WI38 (cell line): Measurements from ENCODE around the gene BEST2.

Experiments
- H3K4me3 ChIP-seq: 2 replicates; pipeline ENCODE4 v1.5.1; 2011; ENCODE audit warnings: low read depth, mild to moderate bottlenecking, control low read depth, low read length
- TF ChIP-seq, protein P1 (sequence below): IDR thresholded peaks from 2 replicates; pipeline ENCODE4 v1.5.1; 2012; ENCODE audit warnings: low read depth, mild to moderate bottlenecking, control low read depth, low read length

The BEST2 gene

DNA sequence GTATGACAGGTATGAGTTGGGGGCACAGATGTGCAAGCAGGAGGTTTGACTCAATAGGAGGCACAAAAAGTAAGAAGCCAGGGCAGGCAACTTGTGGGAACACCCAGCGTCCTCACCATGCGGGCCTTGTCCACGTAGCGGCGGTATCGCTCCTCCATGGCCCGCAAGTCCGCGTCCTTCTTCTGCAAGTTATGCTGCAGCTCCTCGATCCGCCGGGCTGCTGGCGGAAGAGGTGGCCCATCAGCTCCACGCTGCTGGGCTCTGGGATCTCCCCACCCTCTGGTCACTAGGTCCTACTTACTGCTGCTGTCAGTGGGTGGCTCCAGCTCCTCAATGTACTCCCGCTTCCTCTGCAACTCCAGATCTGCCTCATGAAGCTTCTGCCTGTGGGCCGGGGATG lies 13.1 kb downstream of the BEST2 start:
- TF ChIP-seq, protein P1, sequence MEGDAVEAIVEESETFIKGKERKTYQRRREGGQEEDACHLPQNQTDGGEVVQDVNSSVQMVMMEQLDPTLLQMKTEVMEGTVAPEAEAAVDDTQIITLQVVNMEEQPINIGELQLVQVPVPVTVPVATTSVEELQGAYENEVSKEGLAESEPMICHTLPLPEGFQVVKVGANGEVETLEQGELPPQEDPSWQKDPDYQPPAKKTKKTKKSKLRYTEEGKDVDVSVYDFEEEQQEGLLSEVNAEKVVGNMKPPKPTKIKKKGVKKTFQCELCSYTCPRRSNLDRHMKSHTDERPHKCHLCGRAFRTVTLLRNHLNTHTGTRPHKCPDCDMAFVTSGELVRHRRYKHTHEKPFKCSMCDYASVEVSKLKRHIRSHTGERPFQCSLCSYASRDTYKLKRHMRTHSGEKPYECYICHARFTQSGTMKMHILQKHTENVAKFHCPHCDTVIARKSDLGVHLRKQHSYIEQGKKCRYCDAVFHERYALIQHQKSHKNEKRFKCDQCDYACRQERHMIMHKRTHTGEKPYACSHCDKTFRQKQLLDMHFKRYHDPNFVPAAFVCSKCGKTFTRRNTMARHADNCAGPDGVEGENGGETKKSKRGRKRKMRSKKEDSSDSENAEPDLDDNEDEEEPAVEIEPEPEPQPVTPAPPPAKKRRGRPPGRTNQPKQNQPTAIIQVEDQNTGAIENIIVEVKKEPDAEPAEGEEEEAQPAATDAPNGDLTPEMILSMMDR = no peak
- H3K4me3 ChIP-seq = no peak overlapping the region

DNA sequence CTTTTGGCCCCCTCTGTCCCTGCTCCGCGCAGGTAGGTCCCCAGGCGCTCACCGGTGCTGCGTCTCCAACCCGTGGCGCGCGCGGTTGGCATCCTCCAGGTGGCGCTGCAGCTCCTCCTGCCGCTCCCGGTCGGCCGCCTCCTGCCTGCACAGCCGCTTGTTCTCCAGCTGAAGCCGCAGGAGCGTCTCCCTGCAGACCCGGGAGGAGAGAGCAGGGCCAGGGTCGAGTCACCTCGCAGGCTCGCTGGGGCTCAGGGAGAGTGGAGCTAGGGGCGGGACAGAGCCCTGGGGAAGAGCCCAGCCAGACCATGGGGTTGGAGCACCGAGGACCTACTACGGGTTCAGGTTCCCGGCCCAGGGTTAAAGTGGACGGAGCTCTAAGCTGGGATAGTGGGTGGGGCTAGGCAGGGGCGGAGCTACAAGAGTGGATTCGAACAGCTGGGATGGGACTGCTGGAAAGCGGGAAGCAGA lies 14.5 kb downstream of the BEST2 start:
- H3K4me3 ChIP-seq = peak overlapping the region; percentile 51

DNA sequence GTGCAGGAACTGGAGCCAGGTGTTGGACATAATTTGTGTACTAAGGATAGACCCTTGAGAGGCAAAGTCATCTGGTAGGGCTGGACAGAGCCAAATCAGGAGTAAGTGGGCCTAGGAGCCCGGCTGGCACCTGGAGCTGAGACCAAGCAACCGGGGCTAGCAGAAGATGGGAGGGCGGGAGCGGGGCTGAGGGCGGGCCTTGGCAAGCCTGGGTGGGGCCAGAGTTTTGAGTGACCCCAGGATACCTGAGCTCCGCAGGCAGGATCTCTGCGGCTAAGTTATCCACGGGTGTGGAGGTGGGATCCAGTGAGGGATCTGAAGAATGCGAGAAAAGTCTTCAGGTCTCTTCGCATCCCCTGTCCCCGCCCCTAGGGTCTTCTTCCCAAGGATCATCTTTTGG lies 15.6 kb downstream of the BEST2 start:
- H3K4me3 ChIP-seq = no peak overlapping the region
- TF ChIP-seq, protein P1 = no peak

More for the DNA sequence above, 14.5 kb downstream of the BEST2 start:
- TF ChIP-seq, protein P1 = peak; percentile 45

GRCh38 chr19:12767666-12768065 lies 16.1 kb downstream of the BEST2 start:
- no peak overlapping the region for H3K4me3 ChIP-seq

GRCh38 chr19:12769689-12770088 lies 18.1 kb downstream of the BEST2 start:
- H3K4me3 ChIP-seq = no peak overlapping the region

More at GRCh38 chr19:12767666-12768065, 16.1 kb downstream of the BEST2 start:
- TF ChIP-seq, protein P1 = no peak

GRCh38 chr19:12770922-12771321 lies 19.3 kb downstream of the BEST2 start:
- H3K4me3 ChIP-seq = no peak overlapping the region
- TF ChIP-seq, protein P1 = no peak

More at GRCh38 chr19:12769689-12770088, 18.1 kb downstream of the BEST2 start:
- TF ChIP-seq, protein P1 = no peak

GRCh38 chr19:12772323-12772722 lies 20.7 kb downstream of the BEST2 start:
- TF ChIP-seq, protein P1 = no peak
- H3K4me3 ChIP-seq = no peak overlapping the region
